Sigmoid colon (tissue), 3 donors: Measurements from ENCODE around the gene CRACR2A.

Source experiments
- CTCF ChIP-seq, 4 experiments: fragments of 450-650 bp in 3 of 4; fragments of 200-600 bp in 1 of 4; IDR thresholded peaks; one replicate each; pipeline ENCODE4 v1.5.1; 2016 to 2019; ENCODE audit warnings: antibody characterized with exemption in 4 of 4, mild to moderate bottlenecking in 3 of 4, moderate library complexity in 2 of 4
- POLR2A ChIP-seq, 2 donors: fragments of 450-650 bp; IDR thresholded peaks; one replicate each; pipeline ENCODE4 v1.6.1; 2016; ENCODE audit warnings: antibody characterized with exemption in 2 of 2, mild to moderate bottlenecking in 2 of 2, moderate library complexity in 2 of 2

- no peak for TF ChIP-seq CTCF (IDR thresholded peaks at IDR 0.05)
- no peak for TF ChIP-seq POLR2A (IDR thresholded peaks at IDR 0.05)
Measured at GRCh38 chr12:3631272-3631637, 121.7 kb downstream of the CRACR2A start.
